Bronchial epithelial cell (primary cell): Measurements from ENCODE around the gene SNTG2. TPM values are rescaled to one million over a fixed set of nuclear protein-coding genes. Genes with fewer than 3 reads are reported as not detected.

Source experiments
- DNase-seq: peaks from one replicate; pipeline ENCODE4 v3.0.0-alpha.2; 2010; ENCODE audit warnings: low read depth
- FAIRE-seq: peaks from 2 replicates; lab custom pipeline; 2011; peaks lifted over from hg19 to GRCh38; lab: Jason Lieb, UNC
- H3K27me3 ChIP-seq: 2 replicates; pipeline ENCODE4 v1.5.1; 2011; ENCODE audit warnings: low read length; ENCODE audit not compliant: control insufficient read depth, insufficient read depth
- H3K36me3 ChIP-seq: 2 replicates; pipeline ENCODE4 v1.5.1; 2011; ENCODE audit warnings: low read length; ENCODE audit not compliant: control insufficient read depth, insufficient read depth
- H3K4me3 ChIP-seq: 2 replicates; pipeline ENCODE4 v1.5.1; 2011; ENCODE audit warnings: mild to moderate bottlenecking, low read depth, low read length, control low read depth
- total RNA-seq: library from RNA; depleted of rRNA; stranded (reverse); fragments of >200 nt; gene quantifications from 2 replicates; pipeline ENCODE4 v1.2.1, GENCODE V29; 2014
- TF ChIP-seq, protein P1 (sequence below): IDR thresholded peaks from 2 replicates; pipeline ENCODE4 v1.5.1; 2011; ENCODE audit warnings: mild to moderate bottlenecking, moderate library complexity, low read length, control low read depth, inconsistent platforms; ENCODE audit not compliant: insufficient read depth, severe bottlenecking

The SNTG2 gene
- total RNA-seq, 1 donor from 2014 or later, result not detected

DNA sequence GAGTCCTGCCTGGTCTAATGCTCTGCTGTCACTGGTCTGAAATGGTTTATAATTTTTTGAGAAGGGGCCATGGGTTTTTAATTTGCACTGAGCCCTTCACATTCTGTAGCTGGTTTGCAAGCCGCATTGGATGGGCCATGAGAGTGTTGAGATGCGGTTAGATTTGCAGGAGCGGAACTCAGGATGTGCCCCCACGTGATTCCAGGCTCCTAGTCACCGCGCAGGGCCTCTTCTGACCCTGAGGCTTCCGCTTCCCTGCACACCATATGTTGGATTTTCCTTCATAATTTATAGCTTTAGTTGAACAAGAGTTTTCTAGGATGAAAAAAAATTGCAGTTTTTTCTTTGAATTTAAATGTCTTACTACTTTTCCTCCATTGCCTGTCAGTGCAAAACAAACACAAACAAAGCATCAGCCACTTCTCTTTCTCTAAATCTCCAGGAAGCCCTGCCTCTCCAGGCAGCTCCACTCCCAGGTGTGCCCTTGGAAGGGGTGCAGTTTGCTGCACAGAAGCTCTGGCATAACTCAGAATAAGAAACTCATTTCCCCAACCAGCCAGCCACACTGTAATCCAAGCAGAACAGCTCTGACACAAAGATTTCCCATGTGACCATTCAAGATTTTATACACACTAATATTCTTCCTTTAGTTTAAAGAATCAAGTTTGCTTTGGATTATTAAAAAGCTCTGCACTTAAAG lies 444.2 kb downstream of the SNTG2 start:
- no peak for FAIRE-seq
- Histone ChIP-seq H3K36me3 (no peaks in the 10 kb centered on the region), H3K4me3 (no peak overlapping the region), H3K27me3 (no peaks in the 10 kb centered on the region)
- TF ChIP-seq, protein P1, sequence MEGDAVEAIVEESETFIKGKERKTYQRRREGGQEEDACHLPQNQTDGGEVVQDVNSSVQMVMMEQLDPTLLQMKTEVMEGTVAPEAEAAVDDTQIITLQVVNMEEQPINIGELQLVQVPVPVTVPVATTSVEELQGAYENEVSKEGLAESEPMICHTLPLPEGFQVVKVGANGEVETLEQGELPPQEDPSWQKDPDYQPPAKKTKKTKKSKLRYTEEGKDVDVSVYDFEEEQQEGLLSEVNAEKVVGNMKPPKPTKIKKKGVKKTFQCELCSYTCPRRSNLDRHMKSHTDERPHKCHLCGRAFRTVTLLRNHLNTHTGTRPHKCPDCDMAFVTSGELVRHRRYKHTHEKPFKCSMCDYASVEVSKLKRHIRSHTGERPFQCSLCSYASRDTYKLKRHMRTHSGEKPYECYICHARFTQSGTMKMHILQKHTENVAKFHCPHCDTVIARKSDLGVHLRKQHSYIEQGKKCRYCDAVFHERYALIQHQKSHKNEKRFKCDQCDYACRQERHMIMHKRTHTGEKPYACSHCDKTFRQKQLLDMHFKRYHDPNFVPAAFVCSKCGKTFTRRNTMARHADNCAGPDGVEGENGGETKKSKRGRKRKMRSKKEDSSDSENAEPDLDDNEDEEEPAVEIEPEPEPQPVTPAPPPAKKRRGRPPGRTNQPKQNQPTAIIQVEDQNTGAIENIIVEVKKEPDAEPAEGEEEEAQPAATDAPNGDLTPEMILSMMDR, result no peak
- DNase-seq, result no peak

DNA sequence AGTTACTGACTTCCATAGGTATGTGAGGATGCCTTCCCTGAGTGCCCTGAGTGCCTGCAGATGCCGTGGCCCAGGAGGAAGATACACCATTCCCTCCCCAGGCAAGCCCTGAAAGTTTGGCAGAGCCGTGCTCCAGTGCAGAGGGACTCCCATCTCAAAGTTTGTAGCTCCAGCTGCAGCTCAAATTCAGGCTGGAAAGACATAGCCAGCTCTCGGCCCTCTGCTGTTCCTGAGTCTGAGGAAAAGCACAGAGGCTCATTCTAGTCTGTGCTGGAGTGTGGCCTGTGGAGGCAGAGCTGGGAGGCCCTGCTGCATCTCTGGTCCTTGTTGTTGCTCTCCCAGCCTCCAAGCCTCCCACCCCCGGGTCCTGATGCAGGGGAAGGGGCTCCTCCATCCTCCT lies 446.7 kb downstream of the SNTG2 start:
- TF ChIP-seq, protein P1, result no peak
- Histone ChIP-seq H3K27me3 (no peaks in the 10 kb centered on the region), H3K4me3 (no peak overlapping the region), H3K36me3 (no peaks in the 10 kb centered on the region)
- DNase-seq (no peak), FAIRE-seq (no peak)

DNA sequence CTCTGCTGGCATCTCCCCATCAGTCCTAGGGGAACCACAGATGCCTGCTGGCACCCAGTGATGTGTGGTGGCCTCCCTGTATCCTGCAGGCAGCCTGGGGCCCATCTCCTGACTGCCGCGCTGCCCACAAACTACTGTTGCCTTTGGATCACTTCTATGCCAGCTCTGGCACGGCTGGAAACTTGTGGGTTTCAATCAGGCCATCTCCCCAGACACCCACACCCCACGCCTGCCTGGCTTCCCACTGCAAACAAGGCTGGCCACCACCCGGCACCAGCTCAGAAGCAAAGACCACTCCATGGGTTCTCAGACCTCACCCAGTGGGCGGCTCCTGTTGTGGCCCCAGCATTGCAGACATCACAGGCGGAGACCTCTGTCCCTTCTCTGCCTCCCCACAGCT lies 447.5 kb downstream of the SNTG2 start:
- TF ChIP-seq, protein P1, result no peak
- no peak for DNase-seq
- no peak overlapping the region for H3K4me3 ChIP-seq
- H3K27me3 ChIP-seq, result no peaks in the 10 kb centered on the region
- no peak for FAIRE-seq
- H3K36me3 ChIP-seq, result no peaks in the 10 kb centered on the region

DNA sequence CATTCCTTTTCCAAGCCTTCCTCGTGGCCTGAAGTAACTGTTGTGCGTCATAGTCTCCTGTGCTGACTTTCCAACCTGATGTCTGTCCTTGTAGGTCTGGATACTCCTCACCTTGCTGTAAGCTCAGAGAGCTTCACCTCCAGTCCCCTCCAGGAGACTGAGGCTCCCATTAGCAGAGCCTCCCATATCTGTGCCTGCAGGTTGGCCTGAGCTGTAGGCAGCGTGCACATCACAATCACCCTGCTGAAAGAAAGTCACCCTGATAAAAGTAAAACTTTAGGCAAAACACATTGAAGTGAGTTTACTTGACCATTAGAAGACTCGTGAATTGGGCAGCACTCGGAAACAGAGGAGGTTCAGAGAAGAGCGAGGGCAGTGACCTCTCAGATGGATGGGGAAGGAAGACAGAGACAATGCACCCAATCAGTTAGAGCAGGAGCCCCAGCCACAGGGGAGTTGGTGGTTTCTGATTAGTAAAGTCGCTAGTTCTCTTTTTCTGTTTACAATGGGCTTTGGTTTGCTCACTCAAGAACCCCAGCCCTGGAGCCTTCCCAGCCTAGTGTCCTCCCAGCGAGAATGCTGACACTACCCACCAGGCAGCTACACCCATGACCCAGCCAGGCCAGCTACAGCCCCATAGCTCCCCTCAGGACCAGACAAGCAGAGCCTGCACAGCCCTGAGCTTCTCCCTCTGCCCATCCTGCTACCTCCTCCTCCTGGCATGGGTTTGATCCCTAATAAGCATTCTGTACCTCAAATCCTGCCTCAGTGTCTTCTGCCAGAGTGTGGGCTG lies 450.5 kb downstream of the SNTG2 start:
- Histone ChIP-seq H3K36me3 (no peaks in the 10 kb centered on the region), H3K27me3 (no peaks in the 10 kb centered on the region), H3K4me3 (no peak overlapping the region)
- no peak for FAIRE-seq
- TF ChIP-seq, protein P1, result no peak
- DNase-seq, result no peak

DNA sequence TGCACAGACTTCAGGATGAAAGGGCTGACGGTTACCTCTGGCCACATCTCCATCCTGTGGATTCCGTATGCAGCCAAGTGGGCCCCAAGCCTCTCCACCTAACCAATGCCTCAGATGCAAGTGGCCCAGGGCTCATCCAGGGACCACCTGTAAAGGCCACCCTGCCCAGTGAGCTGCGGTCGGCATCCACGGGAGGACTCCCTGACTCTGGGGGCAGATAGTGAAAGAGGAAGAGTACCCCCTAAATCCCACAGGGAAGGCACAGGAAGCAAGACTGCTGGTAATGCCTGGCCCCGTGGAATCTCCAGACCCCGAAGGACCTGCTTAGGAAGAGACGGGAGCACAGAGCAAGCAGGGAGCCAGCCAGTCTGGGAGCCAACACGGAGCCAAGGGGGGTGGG lies 451.4 kb downstream of the SNTG2 start:
- Histone ChIP-seq H3K4me3 (no peak overlapping the region), H3K27me3 (no peaks in the 10 kb centered on the region), H3K36me3 (no peaks in the 10 kb centered on the region)
- TF ChIP-seq, protein P1, result no peak
- FAIRE-seq, result no peak
- no peak for DNase-seq
